NCI-H748 (cell line): Measurements from ENCODE around the gene SHANK1.
A peak's percentile ranks its signal among the peaks of the same experiment; 100 is the strongest.
"Not testable (repeated sequence)": the region's sequence is repeated elsewhere in the genome, so short reads cannot be mapped to it uniquely, and the experiment has no call there.

Source experiments
- DNase-seq: peaks from one replicate; lab custom pipeline; 2025; ENCODE audit not compliant: unreplicated experiment; lab: John Stamatoyannopoulos, UW

The SHANK1 gene

DNA sequence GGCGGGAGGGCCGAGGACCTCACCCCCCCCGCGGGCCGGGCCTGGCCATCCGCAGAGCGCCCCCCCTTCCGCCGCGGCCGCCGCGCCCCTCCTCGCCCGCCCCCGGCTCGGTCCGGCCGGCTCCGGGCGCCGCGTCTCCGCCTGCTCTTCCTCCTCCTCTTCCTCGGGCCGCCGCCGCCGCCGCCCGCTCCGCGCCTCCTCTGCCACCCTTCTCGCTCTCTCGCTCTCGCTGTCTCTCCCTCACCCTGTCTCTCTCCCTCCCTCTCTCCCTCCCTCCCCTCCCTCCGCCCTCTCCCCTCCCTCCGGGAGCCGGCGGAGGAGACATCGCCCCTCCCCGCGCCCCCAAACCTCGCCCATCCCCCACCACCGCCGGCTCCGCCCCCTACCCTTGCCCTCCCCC is at the start of gene SHANK1:
SHANK1 (minus strand) TSS at position 237 of the 400 bp plus-strand sequence. CDS start 2,883 bp downstream, outside the sequence.
- DNase-seq: peak; percentile 39

DNA sequence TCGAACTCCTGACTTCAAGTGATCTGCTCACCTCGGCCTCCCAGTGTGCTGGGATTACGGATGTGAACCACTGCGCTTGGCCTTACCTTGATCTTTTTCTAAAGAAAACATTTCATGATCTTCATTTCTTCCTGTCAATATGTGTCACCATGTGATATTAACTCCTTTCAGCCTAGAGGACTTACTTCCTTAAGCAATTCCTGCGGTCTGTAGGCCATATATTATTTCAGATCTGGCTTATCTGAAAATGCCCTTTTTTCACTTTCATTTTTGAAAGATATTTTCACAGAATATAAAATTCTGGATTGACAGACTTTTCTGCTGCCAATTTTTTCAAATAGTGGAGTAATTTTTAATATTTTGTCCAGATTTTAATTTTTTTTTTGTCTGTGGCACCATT is 48.7 kb upstream of the SHANK1 start:
- no peak for DNase-seq

DNA sequence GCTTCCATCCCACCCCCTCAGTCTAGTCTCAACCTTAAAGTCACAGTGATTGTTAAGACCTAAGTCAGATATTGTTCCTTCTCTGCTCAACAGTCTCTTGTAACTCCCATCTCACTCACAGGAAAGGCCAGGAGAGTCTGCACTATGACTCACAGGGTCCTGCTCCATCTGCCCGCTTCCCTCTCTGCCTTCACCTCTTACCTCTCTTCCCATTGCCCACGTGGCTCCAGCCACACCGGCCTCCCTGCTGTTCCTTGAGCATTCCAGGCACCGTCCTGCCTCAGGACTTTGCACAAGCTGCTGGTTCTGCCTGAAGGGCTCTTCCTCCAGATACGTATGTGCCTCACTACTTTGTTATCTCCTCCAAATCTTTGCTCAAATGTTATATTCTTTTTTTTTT is 47.7 kb upstream of the SHANK1 start:
- not testable (repeated sequence) for DNase-seq

DNA sequence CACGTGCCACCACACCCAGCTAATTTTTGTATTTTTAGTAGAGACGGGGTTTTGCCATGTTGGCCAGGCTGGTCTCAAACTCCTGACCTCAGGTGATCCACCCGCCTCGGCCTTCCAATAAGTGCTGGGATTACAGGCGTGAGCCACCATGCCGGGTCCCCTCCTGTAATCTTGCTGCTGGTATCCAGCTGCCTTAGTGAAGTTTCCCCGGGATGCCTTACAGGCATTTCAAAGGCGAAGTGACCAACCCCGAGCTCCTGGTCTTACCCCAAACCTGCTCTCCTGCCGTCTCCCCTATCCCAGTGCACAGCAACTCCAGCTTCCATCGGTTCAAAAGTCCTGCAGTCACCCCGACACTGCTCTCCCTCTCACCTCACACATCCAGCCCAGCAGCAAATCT is 47.1 kb upstream of the SHANK1 start:
- not testable (repeated sequence) for DNase-seq

DNA sequence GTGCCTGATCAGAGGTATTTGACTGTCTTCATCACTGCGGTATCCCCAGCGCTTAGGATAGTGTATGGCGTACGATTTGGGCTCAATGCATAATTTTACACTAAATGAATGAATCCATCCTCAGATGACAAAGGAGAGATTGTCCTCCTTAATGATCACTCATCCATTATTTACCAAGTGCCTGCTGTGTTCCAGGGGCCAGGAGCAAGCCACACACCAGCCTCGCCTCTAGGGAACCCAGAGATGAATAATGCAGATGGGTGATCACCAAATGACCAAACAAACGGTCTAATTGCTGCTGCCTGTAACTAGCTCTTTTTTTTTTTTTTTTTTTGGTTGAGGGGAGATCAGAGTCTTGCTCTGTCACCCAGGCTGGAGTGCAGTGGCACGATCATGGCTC is 44.8 kb upstream of the SHANK1 start:
- peak; percentile 60 for DNase-seq

DNA sequence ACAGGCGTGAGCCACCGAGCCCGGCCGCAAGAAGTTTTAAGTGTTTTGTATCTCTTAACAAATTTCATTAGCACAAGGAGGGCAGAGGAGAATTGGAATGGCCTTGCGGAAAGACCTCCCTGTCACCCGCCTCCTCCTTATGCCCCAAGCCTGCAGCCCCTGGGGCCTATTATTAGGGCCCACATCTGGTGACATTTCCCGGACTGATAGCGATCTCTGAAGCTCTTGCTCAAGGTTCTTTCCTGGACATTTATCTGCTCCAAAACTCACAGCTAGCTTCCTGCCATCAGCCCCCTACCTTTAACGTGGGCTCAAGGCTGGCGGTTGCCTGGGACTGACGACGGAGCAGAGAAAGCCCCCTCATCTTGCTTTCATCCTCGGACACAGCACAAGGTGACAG is 43.9 kb upstream of the SHANK1 start:
- not testable (repeated sequence) for DNase-seq

DNA sequence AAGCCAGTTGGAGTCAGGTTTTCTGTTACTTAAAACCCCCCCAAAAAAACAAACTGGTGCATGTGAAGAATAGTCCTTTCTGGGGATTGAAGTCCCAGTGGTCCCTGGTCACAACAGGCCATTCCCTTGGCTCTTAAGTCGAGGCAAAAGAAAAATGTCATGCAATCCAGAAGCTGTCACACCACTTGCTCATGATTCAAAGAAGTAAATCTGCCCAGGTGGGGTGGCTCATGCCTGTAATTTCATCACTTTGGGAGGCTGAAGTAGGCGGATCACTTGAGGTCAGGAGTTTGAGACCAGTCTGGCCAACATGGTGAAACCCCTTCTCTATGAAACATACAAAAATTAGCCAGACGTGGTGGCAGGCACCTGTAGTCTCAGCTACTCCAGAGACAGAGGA is 41.9 kb upstream of the SHANK1 start:
- DNase-seq: not testable (repeated sequence)

DNA sequence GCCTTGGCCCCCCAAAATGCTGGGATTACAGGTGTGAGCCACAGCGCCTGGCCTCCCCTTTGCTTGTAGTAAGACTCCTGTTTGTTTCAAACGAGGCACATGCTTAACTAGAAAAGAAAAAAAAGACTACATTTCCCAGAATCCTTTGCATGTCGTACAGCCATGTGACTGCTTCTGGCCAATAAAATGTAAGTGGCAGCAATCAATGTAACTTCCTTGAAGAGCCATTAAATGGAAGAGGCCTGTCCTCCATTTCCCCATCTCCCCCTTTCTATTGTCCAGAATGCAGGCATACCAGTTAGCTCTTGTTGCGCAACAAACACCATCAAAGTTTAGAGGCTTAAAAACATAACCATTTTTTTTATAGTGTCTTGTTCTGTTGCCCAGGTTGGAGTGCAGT is 40.3 kb upstream of the SHANK1 start:
- DNase-seq: peak; percentile 36

DNA sequence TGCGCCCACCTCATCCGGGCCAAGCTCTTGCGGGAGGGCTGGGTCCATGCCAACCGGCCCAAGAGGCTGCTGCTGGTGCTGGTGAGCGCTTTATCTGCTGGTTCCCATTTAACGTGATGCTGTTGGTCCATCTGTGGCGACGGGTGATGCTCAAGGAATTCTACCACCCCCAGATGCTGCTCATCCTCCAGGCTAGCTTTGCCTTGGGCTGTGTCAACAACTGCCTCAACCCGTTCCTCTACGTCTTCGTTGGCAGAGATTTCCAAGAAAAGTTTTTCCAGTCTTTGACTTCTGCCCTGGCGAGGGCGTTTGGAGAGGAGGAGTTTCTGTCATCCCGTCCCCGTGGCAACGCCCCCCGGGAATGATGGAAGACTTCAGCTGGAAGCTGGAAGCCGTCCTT is 39.5 kb upstream of the SHANK1 start:
- not testable (repeated sequence) for DNase-seq

DNA sequence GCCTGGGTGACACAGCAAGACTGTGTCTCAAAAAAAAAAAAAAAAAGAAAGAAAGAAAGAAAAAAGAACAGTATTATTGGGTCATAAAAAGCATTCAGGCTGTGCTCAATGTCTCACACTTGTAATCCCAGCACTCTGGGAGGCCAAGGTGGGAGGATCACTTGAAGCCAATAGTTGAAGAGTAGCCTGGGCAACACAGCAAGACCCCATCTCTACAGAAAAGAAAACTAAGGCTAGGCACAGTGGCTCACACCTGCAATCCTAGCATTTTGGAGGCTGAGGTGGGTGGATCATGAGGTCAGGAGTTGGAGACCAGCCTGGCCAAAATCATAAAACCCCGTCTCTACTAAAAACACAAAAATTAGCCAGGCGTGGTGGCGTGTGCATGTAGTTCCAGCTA is 38.0 kb upstream of the SHANK1 start:
- DNase-seq: not testable (repeated sequence)

DNA sequence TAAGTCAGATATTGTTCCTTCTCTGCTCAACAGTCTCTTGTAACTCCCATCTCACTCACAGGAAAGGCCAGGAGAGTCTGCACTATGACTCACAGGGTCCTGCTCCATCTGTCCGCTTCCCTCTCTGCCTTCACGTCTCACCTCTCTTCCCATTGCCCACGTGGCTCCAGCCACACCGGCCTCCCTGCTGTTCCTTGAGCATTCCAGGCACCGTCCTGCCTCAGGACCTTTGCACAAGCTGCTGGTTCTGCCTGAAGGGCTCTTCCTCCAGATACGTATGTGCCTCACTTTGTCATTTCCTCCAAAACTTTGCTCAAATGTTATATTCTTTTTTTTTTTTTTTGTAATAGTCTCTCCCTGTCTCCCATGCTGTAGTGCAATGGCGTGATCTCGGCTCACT is 36.6 kb upstream of the SHANK1 start:
- DNase-seq: not testable (repeated sequence)

DNA sequence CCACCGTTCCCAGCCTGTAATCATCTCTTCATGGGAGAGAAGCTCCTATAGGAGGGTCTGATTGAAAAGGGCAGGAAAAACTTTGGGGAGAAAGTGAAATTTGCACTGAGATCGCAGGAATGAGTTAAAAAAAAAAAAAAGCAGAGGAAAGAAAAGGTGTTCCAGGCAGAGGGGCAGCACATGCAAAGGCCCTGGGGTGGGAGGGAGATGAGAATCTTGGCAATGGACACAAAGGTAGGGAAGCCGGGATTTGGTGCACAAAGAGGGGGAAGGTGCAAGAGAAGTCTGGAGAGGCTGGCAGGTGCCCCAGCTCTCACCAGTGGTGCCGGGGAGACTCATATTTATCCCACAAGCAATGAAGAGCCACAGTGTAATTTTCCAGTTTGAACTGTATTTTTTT is 34.3 kb upstream of the SHANK1 start:
- no peak for DNase-seq

DNA sequence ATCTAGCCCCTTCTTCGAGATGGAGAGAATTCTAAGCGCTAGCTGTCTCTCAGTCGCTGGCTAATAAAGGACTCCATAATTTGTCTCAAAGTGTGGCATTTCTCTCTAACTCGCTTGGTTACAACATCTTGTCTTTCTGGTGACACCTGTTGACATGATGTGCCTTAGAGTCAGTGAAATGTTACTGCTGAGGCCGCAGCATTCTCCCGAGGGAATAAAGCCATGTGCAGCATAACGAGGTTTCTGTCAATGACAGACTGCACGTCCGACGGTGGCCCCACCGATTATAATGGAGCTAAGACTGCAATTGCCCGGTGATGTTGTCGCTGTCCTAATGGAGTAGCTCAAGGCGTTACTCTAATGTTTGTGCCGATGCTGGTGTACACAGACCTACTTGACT is 30.4 kb upstream of the SHANK1 start:
- peak; percentile 18 for DNase-seq

DNA sequence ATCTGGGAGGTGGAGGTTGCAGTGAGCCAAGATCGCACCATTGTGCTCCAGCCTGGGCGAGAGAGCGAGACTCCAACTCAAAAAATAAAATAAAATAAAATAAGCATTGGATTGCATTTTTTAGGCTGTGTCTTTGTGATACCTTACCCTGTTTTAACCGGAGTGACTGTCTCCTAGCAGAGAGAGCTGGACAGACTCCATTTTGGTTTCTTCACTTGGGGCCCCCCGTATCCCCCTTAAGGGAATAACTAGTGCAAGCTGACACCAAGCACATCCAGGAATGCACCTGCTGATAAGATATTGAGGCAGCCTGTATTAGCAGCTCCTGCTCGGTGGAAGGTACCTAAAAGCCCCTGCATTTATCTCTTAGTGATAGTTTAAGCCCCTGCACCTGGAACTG is 29.9 kb upstream of the SHANK1 start:
- DNase-seq: no peak

DNA sequence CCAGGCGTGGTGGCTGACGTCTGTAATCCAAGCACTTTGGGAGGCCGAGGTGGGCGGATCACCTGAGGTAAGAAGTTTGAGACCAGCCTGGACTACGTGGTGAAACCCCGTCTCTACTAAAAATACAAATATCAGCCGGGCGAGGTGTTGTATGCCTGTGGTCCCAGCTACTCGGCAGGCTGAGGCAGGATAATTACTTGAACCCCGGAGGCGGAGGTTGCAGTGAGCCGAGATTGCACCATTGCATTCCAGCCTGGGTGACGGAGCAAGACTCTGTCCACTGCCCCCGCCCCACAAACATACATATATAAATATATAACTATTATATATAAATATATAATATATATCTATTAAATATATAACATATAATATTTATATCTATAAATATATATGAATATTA is 27.5 kb upstream of the SHANK1 start:
- not testable (repeated sequence) for DNase-seq

DNA sequence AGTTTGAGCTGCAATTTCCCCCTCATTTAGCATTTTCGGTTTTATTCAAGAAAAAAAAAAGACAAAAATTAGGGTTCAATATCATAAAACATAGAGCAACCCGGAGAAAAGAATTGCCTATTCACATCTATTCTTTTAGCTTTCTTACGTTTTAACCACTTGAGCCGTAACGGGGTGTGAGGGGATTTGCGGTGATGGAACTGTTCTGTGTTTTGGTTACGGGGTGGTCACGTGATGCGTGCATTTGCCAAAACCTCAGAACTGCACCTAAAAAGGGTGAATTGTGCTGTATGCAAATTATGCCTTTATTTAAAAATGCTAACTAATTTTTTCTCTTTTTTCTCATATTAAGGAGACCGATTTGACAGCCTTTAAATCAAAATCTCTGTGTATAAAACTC is 25.6 kb upstream of the SHANK1 start:
- DNase-seq: no peak

DNA sequence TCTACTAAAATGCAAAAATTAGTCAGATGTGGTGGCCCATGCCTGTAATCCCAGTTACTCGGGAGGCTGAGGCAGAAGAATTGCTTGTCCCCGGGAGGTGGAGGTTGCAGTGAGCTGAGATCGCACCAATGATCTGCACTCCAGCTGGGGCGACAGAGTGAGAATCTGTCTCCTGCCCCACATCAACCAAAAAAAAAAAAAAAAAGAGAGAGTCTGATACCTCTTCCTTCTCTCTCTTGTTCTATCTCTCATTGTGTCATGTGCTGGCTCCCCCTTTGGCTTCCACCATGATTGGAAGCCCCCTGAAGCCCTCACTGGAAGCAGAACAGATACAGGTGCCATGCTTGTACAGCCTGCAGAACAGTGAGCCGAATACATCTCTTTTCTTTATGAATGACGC is 23.9 kb upstream of the SHANK1 start:
- no peak for DNase-seq

DNA sequence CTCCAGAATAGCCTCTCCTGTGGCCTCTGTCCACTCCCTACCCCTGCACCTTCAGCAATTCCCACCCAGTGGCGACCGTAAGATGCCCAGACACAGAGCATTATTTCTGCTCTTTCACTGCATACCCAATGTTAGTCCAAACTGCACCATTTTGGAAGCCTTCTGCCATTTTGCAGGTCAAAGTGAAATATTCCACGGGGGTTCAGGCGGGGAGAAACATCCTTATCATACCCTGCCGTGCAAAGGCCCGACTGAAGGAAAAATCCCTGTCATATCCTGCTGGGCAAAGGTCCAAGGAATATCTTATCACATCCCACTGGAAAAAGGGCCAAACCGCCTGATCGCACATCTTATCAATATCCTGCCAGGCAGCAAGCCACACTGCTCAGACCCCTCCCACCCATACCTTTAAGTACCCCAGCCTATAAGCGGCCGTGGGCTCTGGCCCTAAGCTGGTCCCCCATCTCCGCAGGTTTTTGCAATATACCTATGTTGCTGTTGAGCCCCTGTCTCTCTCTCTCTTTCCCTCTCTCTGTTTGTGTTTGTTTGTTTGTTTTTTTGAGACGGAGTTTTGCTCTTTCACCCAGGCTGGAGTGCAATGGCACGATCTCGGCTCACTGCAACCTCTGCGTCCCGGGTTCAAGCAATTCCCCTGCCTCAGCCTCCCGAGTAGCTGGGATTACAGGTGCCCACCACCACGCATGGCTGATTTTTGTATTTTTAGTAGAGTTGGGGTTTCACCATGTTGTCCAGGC is 21.8 kb upstream of the SHANK1 start:
- no peak for DNase-seq

DNA sequence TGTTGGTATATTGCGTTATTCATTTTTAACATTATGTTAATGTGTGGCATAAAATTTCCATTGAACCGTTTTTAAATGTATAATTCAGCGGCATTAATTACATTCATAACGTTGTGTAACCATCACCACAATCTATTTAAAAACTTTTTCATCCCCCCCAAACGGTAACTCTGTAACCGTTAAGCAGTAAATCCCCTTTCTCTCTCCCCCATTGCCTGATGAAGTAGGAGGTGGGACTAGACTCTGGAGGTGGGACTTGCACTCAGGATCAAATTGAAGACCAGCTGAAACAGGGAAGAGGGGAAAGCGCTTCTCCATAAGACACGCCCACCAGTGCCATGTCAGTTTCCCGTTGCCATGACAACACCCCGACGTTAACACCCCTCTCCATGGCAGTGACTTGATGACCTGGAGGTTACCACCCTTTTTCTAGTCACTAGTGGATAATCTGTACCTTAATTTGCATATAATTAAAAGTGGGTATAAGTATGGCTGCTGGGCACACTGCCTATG is 20.4 kb upstream of the SHANK1 start:
- peak; percentile 74 for DNase-seq

DNA sequence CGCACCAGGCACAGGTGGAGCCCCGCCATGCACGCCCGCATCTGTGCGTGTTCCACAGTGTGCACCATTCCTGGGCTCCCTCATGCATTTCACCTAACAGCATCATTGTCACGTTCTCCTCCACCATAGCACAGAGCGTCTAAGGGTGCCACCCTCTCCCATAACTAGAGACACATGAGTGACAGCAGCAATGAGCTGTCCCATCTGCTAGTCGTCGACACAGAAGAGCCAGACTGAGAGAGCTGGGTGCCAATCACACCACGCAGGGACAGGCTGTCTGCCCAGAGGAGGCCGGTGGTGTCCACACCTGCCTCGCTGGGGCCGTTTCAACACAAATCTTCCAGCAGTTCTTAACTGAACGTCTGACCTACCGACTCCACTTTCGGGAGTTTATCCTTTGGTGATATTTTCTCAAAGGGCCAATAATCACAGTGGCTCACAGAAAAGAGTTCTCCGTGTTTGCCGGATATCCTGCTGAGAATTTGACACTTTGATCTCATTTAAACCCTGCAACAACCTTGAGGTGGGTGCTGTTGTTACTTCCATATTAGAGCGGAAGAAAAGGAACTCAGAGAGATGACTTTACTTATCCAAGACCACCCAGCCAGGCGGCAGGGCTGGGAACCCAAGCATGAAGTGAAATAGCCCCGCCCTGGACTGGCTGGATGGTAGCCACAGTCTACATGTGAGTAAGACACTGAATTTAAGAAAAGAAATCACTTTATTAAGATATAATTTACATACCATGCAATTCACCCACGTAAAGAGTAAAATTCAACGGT is 19.7 kb upstream of the SHANK1 start:
- DNase-seq: no peak

DNA sequence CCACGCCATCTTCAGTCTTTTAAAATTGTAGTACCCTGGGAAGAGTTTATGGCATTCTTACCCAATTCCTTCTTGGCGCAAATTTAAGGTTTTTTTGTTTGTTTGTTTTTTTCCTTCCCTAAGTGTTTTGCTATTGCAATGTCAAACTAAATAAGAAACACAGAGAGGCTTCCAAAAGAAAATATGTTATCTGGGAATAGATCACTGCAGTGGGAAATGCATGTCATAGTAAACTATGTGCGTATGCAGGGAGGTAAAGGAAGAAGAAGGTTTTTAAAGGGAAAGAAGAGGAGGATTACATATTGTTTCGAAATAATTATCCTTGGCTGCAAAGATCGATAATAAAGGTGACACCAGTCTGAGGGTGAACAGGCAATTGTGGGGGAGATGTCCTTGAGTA is 16.7 kb upstream of the SHANK1 start:
- no peak for DNase-seq

DNA sequence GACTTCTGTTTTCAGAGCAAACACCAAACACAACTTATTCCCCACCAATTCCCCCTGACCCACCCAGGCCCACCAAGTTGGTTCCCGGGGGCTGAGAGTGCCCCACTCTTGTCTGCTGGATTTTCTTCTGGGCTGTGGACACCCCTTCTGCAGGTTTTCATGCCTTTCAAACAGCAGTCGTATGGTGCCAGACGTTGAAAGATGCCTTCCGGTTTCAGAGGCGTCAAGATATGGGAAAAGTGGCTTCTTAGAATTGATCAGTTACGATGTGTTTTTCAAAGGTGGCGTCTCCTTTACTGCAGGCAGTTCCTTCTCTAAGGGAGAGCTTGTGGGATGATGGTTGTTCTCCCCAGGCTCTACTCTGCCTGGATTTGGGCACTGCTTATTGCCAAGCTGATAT is 16.3 kb upstream of the SHANK1 start:
- DNase-seq: no peak
